ENCODE data around the gene IGFL2. TPM values are rescaled to one million over a fixed set of nuclear protein-coding genes. Genes with fewer than 3 reads are reported as not detected.

The IGFL2 gene
- polyA plus RNA-seq, 1 of the 3 experiments (the other 2 are of a cell fraction) = 0.23 TPM

DNA sequence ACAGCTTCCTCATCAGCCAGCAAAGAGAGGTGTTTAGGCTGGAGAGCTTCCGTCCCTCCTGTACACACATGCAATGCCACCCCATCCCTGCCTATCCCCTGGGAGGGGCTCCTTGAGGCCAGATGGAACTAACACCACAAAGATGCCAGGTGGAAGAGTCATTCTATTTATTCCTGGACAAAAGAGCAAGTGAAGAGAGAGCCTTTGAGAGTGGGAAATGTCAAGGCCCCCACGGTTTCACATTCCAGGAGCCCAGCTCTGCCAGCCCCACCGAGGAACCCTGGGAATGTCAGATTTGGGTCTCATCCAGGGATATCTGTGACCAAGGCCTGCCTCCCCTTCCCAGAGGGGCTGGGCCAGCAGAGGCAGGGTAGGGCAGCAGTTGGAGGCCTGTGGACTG lies 50.7 kb downstream of the IGFL2 start:
- ChIA-PET POLR2A (no interaction called here), CTCF (interaction anchor here (1.0 to 2.1 kb wide), 3 partner anchors 10 to 170 kb away, joined by 3 to 9 read pairs (median 4); no protein-coding TSS in a partner anchor)
- Histone ChIP-seq H3K4me2 (no peak overlapping the region), H3K27me3 (ENCODE audit: insufficient read depth) (peaks cover 5% of the 10 kb centered on the region; the same call in 1 of the 2 replicates), H4K20me1 (ENCODE audit: insufficient read depth) (no peaks in the 10 kb centered on the region), H3K9ac (no peak overlapping the region), H3K9me3 (no peaks in the 10 kb centered on the region), H3K9me2 (no peaks in the 10 kb centered on the region), H3K27ac (ENCODE audit: low read depth in 2 of 2, low read length in 1 of 2) (no peak overlapping the region), H3K79me2 (ENCODE audit: insufficient read depth) (no peaks in the 10 kb centered on the region), H3K4me3 (ENCODE audit: low read depth in 2 of 2, low read length in 1 of 2) (no peak overlapping the region), H2AFZ (ENCODE audit: low read depth) (no peak overlapping the region), H3F3A (replicated peaks; ENCODE audit: insufficient read depth) (peaks cover 12% of the 10 kb centered on the region), H3K36me3 (replicated peaks in 1 of 2; ENCODE audit: control insufficient read depth in 1 of 2, insufficient read depth in 2 of 2, low read length in 1 of 2) (no peaks in the 10 kb centered on the region), H3K4me1 (ENCODE audit: control insufficient read depth in 1 of 2, insufficient read depth in 2 of 2, low read depth in 1 of 2, low read length in 1 of 2) (0 out of 4 replicates have a peak, but pooled peaks cover 0 to 6% of the 10 kb centered on the region in 2 experiments)
- TF ChIP-seq, protein P1, sequence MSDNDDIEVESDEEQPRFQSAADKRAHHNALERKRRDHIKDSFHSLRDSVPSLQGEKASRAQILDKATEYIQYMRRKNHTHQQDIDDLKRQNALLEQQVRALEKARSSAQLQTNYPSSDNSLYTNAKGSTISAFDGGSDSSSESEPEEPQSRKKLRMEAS (IDR thresholded peaks at IDR 0.05; ENCODE audit: low read depth) = no peak
- TF ChIP-seq MEF2A (IDR thresholded peaks at IDR 0.05; ENCODE audit: borderline replicate concordance, low read depth) (no peak), MXI1 (IDR thresholded peaks at IDR 0.05; ENCODE audit: low read depth, low read length) (no peak), FOXJ3 (CRISPR knock-in tag; IDR thresholded peaks at IDR 0.05) (no peak), YY1 (IDR thresholded peaks at IDR 0.05; ENCODE audit: low read depth) (no peak), NFIC (IDR thresholded peaks at IDR 0.05; ENCODE audit: borderline replicate concordance) (no peak), CHD2 (IDR thresholded peaks at IDR 0.05; ENCODE audit: low read length, partially characterized antibody) (no peak), RXRA (IDR thresholded peaks at IDR 0.05; ENCODE audit: borderline replicate concordance, low read depth) (no peak), EZH2phosphoT487 (IDR thresholded peaks at IDR 0.05; ENCODE audit: borderline replicate concordance, low read depth) (no peak), SIN3A (IDR thresholded peaks at IDR 0.05; ENCODE audit: borderline replicate concordance, low read depth, low read length) (no peak), GATA2 (CRISPR knock-in tag; IDR thresholded peaks at IDR 0.05) (no peak), SMC3 (IDR thresholded peaks at IDR 0.05; ENCODE audit: low read depth, low read length) (no peak), NRF1 (IDR thresholded peaks at IDR 0.05; ENCODE audit: low read depth, low read length) (no peak), RFX5 (IDR thresholded peaks at IDR 0.05; ENCODE audit: low read length) (no peak), RAD21 (IDR thresholded peaks at IDR 0.05; ENCODE audit: low read length) (no peak), JUND (IDR thresholded peaks at IDR 0.05) (no peak)
- TF ChIP-seq, protein P2, sequence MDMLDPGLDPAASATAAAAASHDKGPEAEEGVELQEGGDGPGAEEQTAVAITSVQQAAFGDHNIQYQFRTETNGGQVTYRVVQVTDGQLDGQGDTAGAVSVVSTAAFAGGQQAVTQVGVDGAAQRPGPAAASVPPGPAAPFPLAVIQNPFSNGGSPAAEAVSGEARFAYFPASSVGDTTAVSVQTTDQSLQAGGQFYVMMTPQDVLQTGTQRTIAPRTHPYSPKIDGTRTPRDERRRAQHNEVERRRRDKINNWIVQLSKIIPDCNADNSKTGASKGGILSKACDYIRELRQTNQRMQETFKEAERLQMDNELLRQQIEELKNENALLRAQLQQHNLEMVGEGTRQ (IDR thresholded peaks at IDR 0.05; ENCODE audit: borderline replicate concordance, low read depth, low read length) = no peak
- TF ChIP-seq, protein P3, sequence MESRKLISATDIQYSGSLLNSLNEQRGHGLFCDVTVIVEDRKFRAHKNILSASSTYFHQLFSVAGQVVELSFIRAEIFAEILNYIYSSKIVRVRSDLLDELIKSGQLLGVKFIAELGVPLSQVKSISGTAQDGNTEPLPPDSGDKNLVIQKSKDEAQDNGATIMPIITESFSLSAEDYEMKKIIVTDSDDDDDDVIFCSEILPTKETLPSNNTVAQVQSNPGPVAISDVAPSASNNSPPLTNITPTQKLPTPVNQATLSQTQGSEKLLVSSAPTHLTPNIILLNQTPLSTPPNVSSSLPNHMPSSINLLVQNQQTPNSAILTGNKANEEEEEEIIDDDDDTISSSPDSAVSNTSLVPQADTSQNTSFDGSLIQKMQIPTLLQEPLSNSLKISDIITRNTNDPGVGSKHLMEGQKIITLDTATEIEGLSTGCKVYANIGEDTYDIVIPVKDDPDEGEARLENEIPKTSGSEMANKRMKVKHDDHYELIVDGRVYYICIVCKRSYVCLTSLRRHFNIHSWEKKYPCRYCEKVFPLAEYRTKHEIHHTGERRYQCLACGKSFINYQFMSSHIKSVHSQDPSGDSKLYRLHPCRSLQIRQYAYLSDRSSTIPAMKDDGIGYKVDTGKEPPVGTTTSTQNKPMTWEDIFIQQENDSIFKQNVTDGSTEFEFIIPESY (IDR thresholded peaks at IDR 0.05; ENCODE audit: borderline replicate concordance, low read depth) = no peak
- DNase-seq = no peak
- 30% methylated on average over 3 of the region's 3 CpGs for whole genome bisulfite sequencing (ENCODE audit: low lambda C conversion rate)
